WTC11 (cell line): ENCODE measurements around the gene SLCO2A1.

Source experiments
- AR ChIP-seq: fragments of 250-450 bp; sonication (Bioruptor Pico); IDR thresholded peaks from 2 replicates; pipeline ENCODE4 v1.9.0; 2021; ENCODE audit warnings: mild to moderate bottlenecking
- CTCF ChIP-seq: fragments of 200-600 bp; IDR thresholded peaks from 2 replicates; pipeline ENCODE4 v1.8.0; 2022; ENCODE audit warnings: antibody characterized with exemption
- GTF2I ChIP-seq: fragments of 250-450 bp; sonication (Bioruptor Pico); conservative IDR thresholded peaks from 2 replicates; pipeline ENCODE4 v1.4.0; 2021; ENCODE audit warnings: mild to moderate bottlenecking
- KAT7 ChIP-seq: sonication (generic); formaldehyde crosslinking; IDR thresholded peaks from 2 replicates; pipeline ENCODE4 v1.8.1; 2023; ENCODE audit warnings: missing genetic modification reagents, mild to moderate bottlenecking, borderline replicate concordance
- PREB ChIP-seq: sonication (generic); formaldehyde crosslinking; IDR thresholded peaks from 2 replicates; pipeline ENCODE4 v1.8.1; 2022; ENCODE audit warnings: mild to moderate bottlenecking, missing genetic modification reagents, moderate library complexity, borderline replicate concordance
- SMAD3 ChIP-seq: sonication (generic); formaldehyde crosslinking; IDR thresholded peaks from 2 replicates; pipeline ENCODE4 v1.8.0; 2022; ENCODE audit warnings: missing genetic modification reagents, mild to moderate bottlenecking, borderline replicate concordance
- TEAD4 ChIP-seq: sonication (generic); formaldehyde crosslinking; IDR thresholded peaks from 2 replicates; pipeline ENCODE4 v1.8.0; 2022; ENCODE audit warnings: mild to moderate bottlenecking, missing genetic modification reagents
- TF ChIP-seq, protein P1 (sequence below): sonication (generic); formaldehyde crosslinking; IDR thresholded peaks from 2 replicates; pipeline ENCODE4 v1.8.1; 2023; ENCODE audit warnings: mild to moderate bottlenecking, missing genetic modification reagents, moderate library complexity
- TF ChIP-seq, protein P2 (sequence below): fragments of 250-450 bp; sonication (Bioruptor Pico); IDR thresholded peaks from 2 replicates; pipeline ENCODE4 v1.8.0; 2021; ENCODE audit warnings: mild to moderate bottlenecking

DNA sequence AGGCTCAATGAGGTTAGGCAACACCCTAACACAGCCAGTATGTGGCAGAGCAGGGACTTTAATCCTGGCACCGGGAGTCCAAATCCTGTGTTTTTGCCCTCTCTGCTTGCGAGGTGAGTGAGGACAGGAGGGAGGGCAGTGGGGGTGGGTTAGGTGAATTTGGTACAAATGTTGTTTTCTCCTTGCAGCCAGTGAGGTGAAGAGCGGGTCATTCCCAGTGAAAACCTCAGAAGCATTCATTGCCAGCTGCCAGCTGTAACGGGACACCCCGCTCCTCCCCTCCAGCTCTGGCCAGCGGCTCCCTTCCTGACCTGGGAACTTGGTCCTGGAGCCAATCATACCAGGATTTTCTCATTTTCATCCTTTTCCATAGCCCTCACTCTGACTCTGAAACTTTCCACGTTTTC is 88.3 kb downstream of the SLCO2A1 start:
- TF ChIP-seq CTCF (no peak), KAT7 (CRISPR knock-in tag) (no peak), AR (CRISPR knock-in tag) (no peak), PREB (CRISPR knock-in tag) (no peak), GTF2I (CRISPR knock-in tag) (no peak), SMAD3 (no peak), TEAD4 (CRISPR knock-in tag) (no peak)
- TF ChIP-seq, protein P1, sequence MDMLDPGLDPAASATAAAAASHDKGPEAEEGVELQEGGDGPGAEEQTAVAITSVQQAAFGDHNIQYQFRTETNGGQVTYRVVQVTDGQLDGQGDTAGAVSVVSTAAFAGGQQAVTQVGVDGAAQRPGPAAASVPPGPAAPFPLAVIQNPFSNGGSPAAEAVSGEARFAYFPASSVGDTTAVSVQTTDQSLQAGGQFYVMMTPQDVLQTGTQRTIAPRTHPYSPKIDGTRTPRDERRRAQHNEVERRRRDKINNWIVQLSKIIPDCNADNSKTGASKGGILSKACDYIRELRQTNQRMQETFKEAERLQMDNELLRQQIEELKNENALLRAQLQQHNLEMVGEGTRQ (CRISPR knock-in tag), result no peak
- TF ChIP-seq, protein P2, sequence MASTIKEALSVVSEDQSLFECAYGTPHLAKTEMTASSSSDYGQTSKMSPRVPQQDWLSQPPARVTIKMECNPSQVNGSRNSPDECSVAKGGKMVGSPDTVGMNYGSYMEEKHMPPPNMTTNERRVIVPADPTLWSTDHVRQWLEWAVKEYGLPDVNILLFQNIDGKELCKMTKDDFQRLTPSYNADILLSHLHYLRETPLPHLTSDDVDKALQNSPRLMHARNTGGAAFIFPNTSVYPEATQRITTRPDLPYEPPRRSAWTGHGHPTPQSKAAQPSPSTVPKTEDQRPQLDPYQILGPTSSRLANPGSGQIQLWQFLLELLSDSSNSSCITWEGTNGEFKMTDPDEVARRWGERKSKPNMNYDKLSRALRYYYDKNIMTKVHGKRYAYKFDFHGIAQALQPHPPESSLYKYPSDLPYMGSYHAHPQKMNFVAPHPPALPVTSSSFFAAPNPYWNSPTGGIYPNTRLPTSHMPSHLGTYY (CRISPR knock-in tag), result no peak
